ENCODE results near the gene ARL15. TPM values are rescaled to one million over a fixed set of nuclear protein-coding genes. Genes with fewer than 3 reads are reported as not detected.

The ARL15 gene
- total and polyA plus RNA-seq, 9 of the 15 experiments (the other 6 are each of a cell fraction or from before 2014, with no cell fraction given), result 18.5 to 80.4 (median 57.0) TPM

DNA sequence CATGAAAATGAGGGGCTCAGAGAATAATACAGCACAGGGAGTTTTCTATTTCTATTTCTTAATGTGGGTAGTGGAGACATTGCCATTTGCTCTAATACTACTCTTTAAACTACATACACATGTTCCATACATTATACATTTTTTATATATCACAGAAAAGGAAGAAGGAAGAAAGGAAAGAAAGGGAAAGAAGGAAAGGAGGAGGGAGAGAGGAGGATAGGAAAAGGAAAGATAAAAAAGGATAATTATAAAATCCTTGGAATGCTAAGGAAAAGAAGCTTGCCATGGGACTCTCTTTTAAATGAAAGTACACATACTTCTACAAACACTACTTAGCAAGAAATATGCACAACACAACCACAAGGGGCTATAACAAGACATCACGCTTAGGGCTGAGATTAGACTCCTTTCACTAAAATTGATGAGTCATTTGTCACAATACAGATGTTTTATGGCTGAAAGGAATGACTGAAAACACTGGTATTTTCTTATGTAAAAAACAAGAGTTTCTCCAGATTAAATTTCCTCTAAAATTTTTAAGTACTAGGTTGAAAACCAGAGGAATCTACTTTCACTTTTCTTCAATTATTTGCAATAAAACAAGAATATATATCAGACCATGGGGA is 219.8 kb downstream of the ARL15 start (continued):
- TF ChIP-seq, protein P1, sequence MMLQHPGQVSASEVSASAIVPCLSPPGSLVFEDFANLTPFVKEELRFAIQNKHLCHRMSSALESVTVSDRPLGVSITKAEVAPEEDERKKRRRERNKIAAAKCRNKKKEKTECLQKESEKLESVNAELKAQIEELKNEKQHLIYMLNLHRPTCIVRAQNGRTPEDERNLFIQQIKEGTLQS (IDR thresholded peaks at IDR 0.05), result peak; percentile 86
- TF ChIP-seq, protein P1 (CRISPR knock-in tag; conservative IDR thresholded peaks at IDR 0.05), result no peak
- peak; percentile 86 for TF ChIP-seq FOSL1 (tag; conservative IDR thresholded peaks at IDR 0.05)
- peak; percentile 94 for TF ChIP-seq MAFF (IDR thresholded peaks at IDR 0.05; ENCODE audit: low read length)
- TF ChIP-seq, protein P2, sequence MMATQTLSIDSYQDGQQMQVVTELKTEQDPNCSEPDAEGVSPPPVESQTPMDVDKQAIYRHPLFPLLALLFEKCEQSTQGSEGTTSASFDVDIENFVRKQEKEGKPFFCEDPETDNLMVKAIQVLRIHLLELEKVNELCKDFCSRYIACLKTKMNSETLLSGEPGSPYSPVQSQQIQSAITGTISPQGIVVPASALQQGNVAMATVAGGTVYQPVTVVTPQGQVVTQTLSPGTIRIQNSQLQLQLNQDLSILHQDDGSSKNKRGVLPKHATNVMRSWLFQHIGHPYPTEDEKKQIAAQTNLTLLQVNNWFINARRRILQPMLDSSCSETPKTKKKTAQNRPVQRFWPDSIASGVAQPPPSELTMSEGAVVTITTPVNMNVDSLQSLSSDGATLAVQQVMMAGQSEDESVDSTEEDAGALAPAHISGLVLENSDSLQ (IDR thresholded peaks at IDR 0.05), result peak; percentile 89
- TF ChIP-seq NFXL1 (CRISPR knock-in tag; IDR thresholded peaks at IDR 0.05), result no peak

DNA sequence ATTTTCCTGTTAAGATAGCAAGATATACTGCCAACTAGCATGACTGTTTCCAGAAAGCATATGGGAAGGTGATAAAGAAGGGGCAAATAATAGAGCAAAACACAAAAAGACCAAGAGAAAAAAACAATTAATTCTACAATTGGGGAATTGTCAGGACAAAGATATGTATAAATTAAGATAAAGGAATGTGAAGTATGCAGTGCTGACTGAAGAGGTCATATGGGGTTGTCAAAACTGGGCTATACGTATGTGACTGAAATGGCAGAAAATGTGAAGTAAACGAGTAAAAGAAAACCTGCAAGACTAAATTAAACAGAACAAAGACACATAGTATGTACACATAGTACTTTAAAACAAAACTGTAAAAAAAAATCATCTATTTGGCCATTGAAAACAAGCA is 222.3 kb downstream of the ARL15 start:
- ChIA-PET POLR2A (no interaction called here), CTCF (ENCODE audit: low intra/inter-chr PET ratio) (no interaction called here)
- H3K27ac ChIP-seq (ENCODE audit: extremely low read depth, low read depth, low read length), result no peak overlapping the region
- FAIRE-seq (no peak), ATAC-seq (no peak), DNase-seq (ENCODE audit: extremely low read depth in 1 of 4, low spot score in 3 of 4) (no peak)
- no peaks in the 10 kb centered on the region for H3K9me3 ChIP-seq (replicated peaks; ENCODE audit: control insufficient read depth, insufficient read depth, low read depth, low read length)
- no peak overlapping the region for H3K4me3 ChIP-seq
- no peaks in the 10 kb centered on the region for H3K27me3 ChIP-seq (ENCODE audit: control insufficient read depth in 2 of 2, insufficient read depth in 2 of 2, low read length in 2 of 2)
- H3K9ac ChIP-seq (ENCODE audit: insufficient read depth in 1 of 2, low read depth in 2 of 2, low read length in 2 of 2), result no peak overlapping the region
- H3K4me2 ChIP-seq (ENCODE audit: insufficient read depth, low read length), result no peak overlapping the region
- peaks cover 0 to 6% of the 10 kb centered on the region in 2 experiments; a peak in 2 of 5 replicates for H3K4me1 ChIP-seq (replicated peaks in 1 of 2; ENCODE audit: control insufficient read depth in 2 of 2, insufficient read depth in 2 of 2, low read length in 2 of 2)
- TF ChIP-seq, protein P3, sequence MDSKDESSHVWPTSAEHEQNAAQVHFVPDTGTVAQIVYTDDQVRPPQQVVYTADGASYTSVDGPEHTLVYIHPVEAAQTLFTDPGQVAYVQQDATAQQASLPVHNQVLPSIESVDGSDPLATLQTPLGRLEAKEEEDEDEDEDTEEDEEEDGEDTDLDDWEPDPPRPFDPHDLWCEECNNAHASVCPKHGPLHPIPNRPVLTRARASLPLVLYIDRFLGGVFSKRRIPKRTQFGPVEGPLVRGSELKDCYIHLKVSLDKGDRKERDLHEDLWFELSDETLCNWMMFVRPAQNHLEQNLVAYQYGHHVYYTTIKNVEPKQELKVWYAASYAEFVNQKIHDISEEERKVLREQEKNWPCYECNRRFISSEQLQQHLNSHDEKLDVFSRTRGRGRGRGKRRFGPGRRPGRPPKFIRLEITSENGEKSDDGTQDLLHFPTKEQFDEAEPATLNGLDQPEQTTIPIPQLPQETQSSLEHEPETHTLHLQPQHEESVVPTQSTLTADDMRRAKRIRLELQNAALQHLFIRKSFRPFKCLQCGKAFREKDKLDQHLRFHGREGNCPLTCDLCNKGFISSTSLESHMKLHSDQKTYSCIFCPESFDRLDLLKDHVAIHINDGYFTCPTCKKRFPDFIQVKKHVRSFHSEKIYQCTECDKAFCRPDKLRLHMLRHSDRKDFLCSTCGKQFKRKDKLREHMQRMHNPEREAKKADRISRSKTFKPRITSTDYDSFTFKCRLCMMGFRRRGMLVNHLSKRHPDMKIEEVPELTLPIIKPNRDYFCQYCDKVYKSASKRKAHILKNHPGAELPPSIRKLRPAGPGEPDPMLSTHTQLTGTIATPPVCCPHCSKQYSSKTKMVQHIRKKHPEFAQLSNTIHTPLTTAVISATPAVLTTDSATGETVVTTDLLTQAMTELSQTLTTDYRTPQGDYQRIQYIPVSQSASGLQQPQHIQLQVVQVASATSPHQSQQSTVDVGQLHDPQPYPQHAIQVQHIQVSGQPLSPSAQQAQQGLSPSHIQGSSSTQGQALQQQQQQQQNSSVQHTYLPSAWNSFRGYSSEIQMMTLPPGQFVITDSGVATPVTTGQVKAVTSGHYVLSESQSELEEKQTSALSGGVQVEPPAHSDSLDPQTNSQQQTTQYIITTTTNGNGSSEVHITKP (IDR thresholded peaks at IDR 0.05; ENCODE audit: partially characterized antibody), result no peak
- TF ChIP-seq KLF16 (IDR thresholded peaks at IDR 0.05), result no peak
- TF ChIP-seq, protein P4, sequence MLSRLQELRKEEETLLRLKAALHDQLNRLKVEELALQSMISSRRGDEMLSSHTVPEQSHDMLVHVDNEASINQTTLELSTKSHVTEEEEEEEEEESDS (CRISPR knock-in tag; IDR thresholded peaks at IDR 0.05), result no peak
- TF ChIP-seq TAF15 (IDR thresholded peaks at IDR 0.05; ENCODE audit: low read depth, low read length), result no peak
- no peak for TF ChIP-seq STAT5B (CRISPR knock-in tag; IDR thresholded peaks at IDR 0.05)
- no TSS peak for BruUV-seq (replicated peaks)
- no peaks in the 10 kb centered on the region for H3K9me1 ChIP-seq (ENCODE audit: control insufficient read depth, insufficient read depth, low read length)
- 94% methylated on average over 2 of the region's 2 CpGs for WGBS (ENCODE audit: insufficient coverage, low coverage, missing lambda C conversion rate)
- H3K79me2 ChIP-seq (ENCODE audit: control insufficient read depth, insufficient read depth, low read length), result peaks cover 3% of the 10 kb centered on the region; the same call in 1 of the 3 replicates
- peaks cover 3% of the 10 kb centered on the region; the same call in 1 of the 3 replicates for H3K36me3 ChIP-seq (ENCODE audit: control insufficient read depth, insufficient read depth, low read length)
- in situ Hi-C loops (cut with MboI) (no loop called here), intact Hi-C loops (cut with micrococcal nuclease) (no loop called here)
- no peak overlapping the region for H2AFZ ChIP-seq (ENCODE audit: low read depth, low read length)
- H4K20me1 ChIP-seq (replicated peaks; ENCODE audit: control insufficient read depth, insufficient read depth, low read length), result no peaks in the 10 kb centered on the region

Measured in K562 (cell line).